Measurements from ENCODE around the gene CD63. TPM values are rescaled to one million over a fixed set of nuclear protein-coding genes. Genes with fewer than 3 reads are reported as not detected.

CD63 gene
- total RNA-seq, 1 donor from 2014 or later: 1,317 TPM

DNA sequence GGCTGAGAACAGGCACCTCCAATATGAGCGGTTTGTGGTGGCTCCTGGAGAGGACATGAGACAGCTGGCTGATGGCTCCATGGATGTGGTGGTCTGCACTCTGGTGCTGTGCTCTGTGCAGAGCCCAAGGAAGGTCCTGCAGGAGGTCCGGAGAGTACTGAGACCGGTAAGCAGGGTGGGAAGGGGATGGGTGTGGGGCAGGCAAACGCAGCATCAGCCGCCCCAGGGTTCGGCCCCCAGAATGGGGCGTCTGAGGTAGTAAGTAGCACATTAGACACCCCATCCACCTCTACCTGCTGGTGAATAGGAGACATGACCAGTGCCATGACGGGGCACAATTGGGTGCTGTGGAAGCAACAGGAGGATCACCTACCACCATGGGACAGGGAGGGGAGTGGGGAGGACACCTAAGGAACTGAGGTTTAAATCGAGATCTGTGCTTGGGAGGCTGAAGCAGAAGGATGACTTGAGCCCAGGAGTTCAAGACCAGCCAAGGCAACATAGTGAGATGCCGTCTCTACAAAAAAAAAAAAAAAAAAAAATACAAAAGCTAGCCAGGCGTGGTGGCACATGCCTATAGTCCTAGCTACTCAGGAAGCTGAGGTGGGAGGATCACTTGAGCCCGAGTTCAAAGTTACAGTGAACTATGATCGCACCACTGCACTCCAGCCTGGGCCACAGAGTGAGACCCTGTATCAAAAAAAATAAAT lies 46.6 kb downstream of the CD63 start:
- no peaks in the 10 kb centered on the region for H3K9me3 Mint-ChIP-seq (ENCODE audit: low read depth)
- TF ChIP-seq, protein P1, sequence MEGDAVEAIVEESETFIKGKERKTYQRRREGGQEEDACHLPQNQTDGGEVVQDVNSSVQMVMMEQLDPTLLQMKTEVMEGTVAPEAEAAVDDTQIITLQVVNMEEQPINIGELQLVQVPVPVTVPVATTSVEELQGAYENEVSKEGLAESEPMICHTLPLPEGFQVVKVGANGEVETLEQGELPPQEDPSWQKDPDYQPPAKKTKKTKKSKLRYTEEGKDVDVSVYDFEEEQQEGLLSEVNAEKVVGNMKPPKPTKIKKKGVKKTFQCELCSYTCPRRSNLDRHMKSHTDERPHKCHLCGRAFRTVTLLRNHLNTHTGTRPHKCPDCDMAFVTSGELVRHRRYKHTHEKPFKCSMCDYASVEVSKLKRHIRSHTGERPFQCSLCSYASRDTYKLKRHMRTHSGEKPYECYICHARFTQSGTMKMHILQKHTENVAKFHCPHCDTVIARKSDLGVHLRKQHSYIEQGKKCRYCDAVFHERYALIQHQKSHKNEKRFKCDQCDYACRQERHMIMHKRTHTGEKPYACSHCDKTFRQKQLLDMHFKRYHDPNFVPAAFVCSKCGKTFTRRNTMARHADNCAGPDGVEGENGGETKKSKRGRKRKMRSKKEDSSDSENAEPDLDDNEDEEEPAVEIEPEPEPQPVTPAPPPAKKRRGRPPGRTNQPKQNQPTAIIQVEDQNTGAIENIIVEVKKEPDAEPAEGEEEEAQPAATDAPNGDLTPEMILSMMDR (IDR thresholded peaks at IDR 0.05): no peak
- peaks cover 14% of the 10 kb centered on the region for H3K4me1 Mint-ChIP-seq (ENCODE audit: low read depth)
- H3K4me3 Mint-ChIP-seq (ENCODE audit: unreplicated experiment): no peak overlapping the region
- DNase-seq (ENCODE audit: low spot score): peak; percentile 58
- peaks cover 3% of the 10 kb centered on the region for H3K36me3 Mint-ChIP-seq (ENCODE audit: low read depth)
- H3K27me3 Mint-ChIP-seq (ENCODE audit: low read depth): peaks cover 17% of the 10 kb centered on the region
- H3K27ac Mint-ChIP-seq (ENCODE audit: unreplicated experiment): no peak overlapping the region

DNA sequence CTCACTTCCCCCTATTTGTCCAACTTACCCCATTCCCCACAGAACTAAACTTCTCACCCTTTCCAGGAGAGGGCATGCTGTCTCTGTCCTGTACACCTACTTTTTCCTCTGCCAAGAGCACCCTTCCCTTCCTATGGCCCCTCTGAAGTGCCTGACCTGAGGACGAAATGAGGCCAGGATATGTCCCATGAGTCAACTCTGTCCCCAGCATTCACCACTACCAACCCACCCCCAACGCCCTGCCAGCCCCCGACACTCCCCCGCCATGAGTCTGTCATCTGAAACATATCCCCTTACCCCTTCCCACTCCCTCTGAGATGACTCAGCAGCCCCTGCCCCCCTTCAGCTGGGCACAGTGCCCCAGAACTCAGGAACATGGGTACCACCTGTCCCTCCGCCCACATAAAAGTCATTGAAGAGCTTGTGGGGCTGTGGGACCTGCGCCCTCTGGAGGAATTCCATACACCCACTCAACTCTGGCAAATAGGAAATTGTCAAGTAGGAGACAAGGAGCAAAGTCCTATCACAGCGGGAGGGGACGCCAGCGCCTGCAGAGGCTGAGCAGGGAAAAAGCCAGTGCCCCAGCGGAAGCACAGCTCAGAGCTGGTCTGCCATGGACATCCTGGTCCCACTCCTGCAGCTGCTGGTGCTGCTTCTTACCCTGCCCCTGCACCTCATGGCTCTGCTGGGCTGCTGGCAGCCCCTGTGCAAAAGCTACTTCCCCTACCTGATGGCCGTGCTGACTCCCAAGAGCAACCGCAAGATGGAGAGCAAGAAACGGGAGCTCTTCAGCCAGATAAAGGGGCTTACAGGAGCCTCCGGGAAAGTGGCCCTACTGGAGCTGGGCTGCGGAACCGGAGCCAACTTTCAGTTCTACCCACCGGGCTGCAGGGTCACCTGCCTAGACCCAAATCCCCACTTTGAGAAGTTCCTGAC lies 47.4 kb downstream of the CD63 start:
- Mint-ChIP-seq H3K9me3 (ENCODE audit: low read depth) (no peaks in the 10 kb centered on the region), H3K36me3 (ENCODE audit: low read depth) (no peaks in the 10 kb centered on the region), H3K4me1 (ENCODE audit: low read depth) (peaks cover 14% of the 10 kb centered on the region), H3K27me3 (ENCODE audit: low read depth) (peaks cover 19% of the 10 kb centered on the region), H3K27ac (ENCODE audit: unreplicated experiment) (peak overlapping the region; percentile 55), H3K4me3 (ENCODE audit: unreplicated experiment) (peak overlapping the region; percentile 41)
- DNase-seq (ENCODE audit: low spot score): peak; percentile 74
- TF ChIP-seq, protein P1 (IDR thresholded peaks at IDR 0.05): peak; percentile 66

DNA sequence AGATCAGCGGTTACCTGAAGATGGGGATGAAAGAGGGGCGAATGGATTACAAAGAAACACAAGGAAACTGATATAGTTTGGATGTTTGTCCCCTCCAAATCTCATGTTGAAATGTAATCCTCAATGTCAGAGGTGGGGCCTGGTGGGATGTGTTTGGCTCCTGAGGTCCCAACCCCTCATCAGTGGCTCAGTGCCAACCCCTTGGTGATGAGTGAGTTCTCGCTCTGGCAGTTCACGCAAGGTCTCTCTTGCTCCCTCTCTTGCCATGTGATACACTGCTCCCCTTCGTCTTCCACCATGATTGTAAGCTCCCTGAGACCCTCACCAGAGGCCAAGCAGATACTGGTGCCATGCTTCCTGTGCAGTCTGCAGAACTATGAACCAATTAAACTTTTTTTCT lies 49.1 kb downstream of the CD63 start:
- no peaks in the 10 kb centered on the region for H3K36me3 Mint-ChIP-seq (ENCODE audit: low read depth)
- H3K4me3 Mint-ChIP-seq (ENCODE audit: unreplicated experiment): no peak overlapping the region
- H3K4me1 Mint-ChIP-seq (ENCODE audit: low read depth): peaks cover 14% of the 10 kb centered on the region
- H3K27ac Mint-ChIP-seq (ENCODE audit: unreplicated experiment): no peak overlapping the region
- peaks cover 21% of the 10 kb centered on the region for H3K27me3 Mint-ChIP-seq (ENCODE audit: low read depth)
- TF ChIP-seq, protein P1 (IDR thresholded peaks at IDR 0.05): no peak
- DNase-seq (ENCODE audit: low spot score): peak; percentile 59
- H3K9me3 Mint-ChIP-seq (ENCODE audit: low read depth): no peaks in the 10 kb centered on the region

DNA sequence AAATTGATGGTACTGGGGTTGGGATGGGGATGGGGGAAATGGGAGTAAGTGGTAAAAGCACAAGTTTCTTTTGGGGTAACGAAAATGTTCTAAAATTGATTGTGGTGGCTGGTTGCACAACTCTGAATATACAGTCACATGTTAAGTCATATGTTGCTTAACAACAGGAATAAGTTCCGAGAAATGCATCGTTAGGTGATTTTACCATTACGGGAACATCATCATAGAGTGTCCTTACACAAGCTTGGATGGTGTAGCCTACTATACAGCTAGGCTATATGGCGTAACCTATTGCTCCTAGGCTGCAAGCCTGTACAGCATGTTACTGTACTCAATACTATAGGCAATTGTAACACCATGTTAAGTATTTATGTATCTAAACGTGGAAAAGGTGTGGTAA lies 52.1 kb downstream of the CD63 start:
- Mint-ChIP-seq H3K9me3 (ENCODE audit: low read depth) (no peaks in the 10 kb centered on the region), H3K36me3 (ENCODE audit: low read depth) (no peaks in the 10 kb centered on the region), H3K4me3 (ENCODE audit: unreplicated experiment) (no peak overlapping the region), H3K4me1 (ENCODE audit: low read depth) (peaks cover 10% of the 10 kb centered on the region), H3K27ac (ENCODE audit: unreplicated experiment) (no peak overlapping the region), H3K27me3 (ENCODE audit: low read depth) (peaks cover 22% of the 10 kb centered on the region)
- no peak for DNase-seq (ENCODE audit: low spot score)
- TF ChIP-seq, protein P1 (IDR thresholded peaks at IDR 0.05): no peak

DNA sequence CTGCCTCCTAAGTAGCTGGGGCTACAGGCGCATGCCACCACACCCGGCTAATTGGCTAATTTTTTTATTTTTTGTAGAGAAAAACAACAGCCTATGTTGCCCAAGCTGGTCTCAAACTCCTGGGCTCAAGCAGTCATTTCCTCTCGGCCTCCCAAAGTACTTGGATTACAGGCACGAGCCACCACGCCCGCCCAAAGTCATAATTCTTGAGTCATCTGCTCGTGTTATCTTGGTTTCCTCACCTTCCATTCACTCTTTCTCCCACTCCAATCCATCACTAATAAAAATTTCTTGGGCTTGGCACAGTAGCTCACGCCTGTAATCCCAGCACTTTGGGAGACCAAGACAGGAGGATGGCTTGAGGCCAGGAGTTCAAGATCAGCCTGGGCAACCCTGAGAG lies 53.1 kb downstream of the CD63 start:
- Mint-ChIP-seq H3K4me3 (ENCODE audit: unreplicated experiment) (no peak overlapping the region), H3K27me3 (ENCODE audit: low read depth) (peaks cover 22% of the 10 kb centered on the region), H3K9me3 (ENCODE audit: low read depth) (no peaks in the 10 kb centered on the region), H3K36me3 (ENCODE audit: low read depth) (no peaks in the 10 kb centered on the region), H3K27ac (ENCODE audit: unreplicated experiment) (no peak overlapping the region), H3K4me1 (ENCODE audit: low read depth) (no peaks in the 10 kb centered on the region)
- no peak for DNase-seq (ENCODE audit: low spot score)
- TF ChIP-seq, protein P1 (IDR thresholded peaks at IDR 0.05): no peak
